K562 (cell line): Measurements from ENCODE around the gene CEP120. TPM values are rescaled to one million over a fixed set of nuclear protein-coding genes. Genes with fewer than 3 reads are reported as not detected.

Source experiments
- ATAC-seq: fragments of 200-7000 bp; cut with Tn5 transposase; 3 replicates; pipeline ENCODE4 v1.9.1; 2020; ENCODE audit warnings: moderate library complexity
- BruUV-seq: library from RNA; stranded (reverse); fragments of 400-500 nt; replicated peaks from 2 replicates; lab custom pipeline; 2021; lab: Mats Ljungman, UMichigan
- CTCF ChIA-PET: fragments of 300-600 bp; formaldehyde crosslinking; extraction: SDS; loops from one replicate; lab custom pipeline; 2021; ENCODE audit warnings: low intra/inter-chr PET ratio; lab: Yijun Ruan, JAX
- POLR2A ChIA-PET: fragments of 300-600, 350-650 bp; sonication (Branson Sonifier 250); formaldehyde crosslinking; extraction: SDS; loops from one replicate; lab custom pipeline; 2021; ENCODE audit warnings: antibody characterized with exemption, inconsistent platforms; lab: Yijun Ruan, JAX
- DNase-seq, 4 experiments: peaks; one replicate each; pipeline versions ENCODE4 v3.0.0 to v3.0.0-alpha.2; 2011 to 2018; ENCODE audit warnings: low spot score in 3 of 4, mixed read lengths in 3 of 4; ENCODE audit errors: extremely low read depth in 1 of 4
- FAIRE-seq: peaks from 2 replicates; lab custom pipeline; 2011; peaks lifted over from hg19 to GRCh38; lab: Jason Lieb, UNC
- H2AFZ ChIP-seq: 2 replicates; pipeline ENCODE4 v1.6.0; 2011; ENCODE audit warnings: low read depth, low read length, control low read depth, inconsistent platforms
- H3K27ac ChIP-seq: fragments of 200-600 bp; 3 replicates; pipeline ENCODE4 v1.8.0; 2011; ENCODE audit warnings: low read depth, mild to moderate bottlenecking, control low read depth, inconsistent platforms, low read length, moderate library complexity, mixed read lengths; ENCODE audit errors: extremely low read depth
- H3K27me3 ChIP-seq, 2 experiments: fragments of 300-600 bp in 1 of 2; 2 replicates in 1 of 2; 3 replicates in 1 of 2; pipeline versions ENCODE4 v1.6.0 to v1.8.0; 2011; ENCODE audit warnings: inconsistent platforms in 2 of 2, low read length in 2 of 2, mild to moderate bottlenecking in 1 of 2, mixed read lengths in 1 of 2, moderate library complexity in 1 of 2; ENCODE audit not compliant: control insufficient read depth in 2 of 2, insufficient read depth in 2 of 2
- H3K36me3 ChIP-seq: fragments of 300-600 bp; 3 replicates; pipeline ENCODE4 v1.8.0; 2011; ENCODE audit warnings: mild to moderate bottlenecking, low read length, inconsistent platforms; ENCODE audit not compliant: control insufficient read depth, insufficient read depth
- H3K4me1 ChIP-seq, 2 experiments: fragments of 200-600 bp in 1 of 2; replicated peaks in 1 of 2; 2 replicates in 1 of 2; 3 replicates in 1 of 2; pipeline versions ENCODE4 v1.5.1 to v1.8.0; 2011; ENCODE audit warnings: inconsistent platforms in 2 of 2, low read length in 2 of 2, mild to moderate bottlenecking in 1 of 2, mixed read lengths in 1 of 2, moderate library complexity in 1 of 2; ENCODE audit not compliant: control insufficient read depth in 2 of 2, insufficient read depth in 2 of 2
- H3K4me2 ChIP-seq: 2 replicates; pipeline ENCODE4 v1.6.1; 2011; ENCODE audit warnings: low read length, control low read depth, inconsistent platforms, mixed read lengths; ENCODE audit not compliant: insufficient read depth
- H3K4me3 ChIP-seq: fragments of 200-600 bp; sonication (generic), shearing (Covaris generic); 2 replicates; pipeline ENCODE4 v1.5.1; 2016; ENCODE audit warnings: control low read depth, inconsistent platforms
- H3K79me2 ChIP-seq: fragments of 200-600 bp; 3 replicates; pipeline ENCODE4 v1.8.0; 2011; ENCODE audit warnings: low read length, inconsistent platforms; ENCODE audit not compliant: control insufficient read depth, insufficient read depth
- H3K9ac ChIP-seq, 2 experiments: 2 replicates each; pipeline versions ENCODE4 v1.6.0 to v1.6.1; 2011; ENCODE audit warnings: low read depth in 2 of 2, low read length in 2 of 2, control low read depth in 1 of 2, inconsistent platforms in 1 of 2, mild to moderate bottlenecking in 1 of 2, mixed read lengths in 1 of 2; ENCODE audit not compliant: insufficient read depth in 1 of 2
- H3K9me1 ChIP-seq: one replicate; pipeline ENCODE4 v1.6.0; 2011; ENCODE audit warnings: inconsistent platforms, mild to moderate bottlenecking, low read length, moderate library complexity; ENCODE audit not compliant: control insufficient read depth, insufficient read depth
- H3K9me3 ChIP-seq: replicated peaks from 2 replicates; pipeline ENCODE4 v1.5.1; 2011; ENCODE audit warnings: low read depth, low read length, inconsistent platforms; ENCODE audit not compliant: control insufficient read depth, insufficient read depth
- H4K20me1 ChIP-seq: replicated peaks from 2 replicates; pipeline ENCODE4 v1.6.1; 2011; ENCODE audit warnings: low read length, inconsistent platforms, mixed read lengths; ENCODE audit not compliant: control insufficient read depth, insufficient read depth
- BRD4 ChIP-seq: fragments of 200-600 bp; sonication (generic); IDR thresholded peaks from 2 replicates; pipeline ENCODE4 v1.6.1; 2017; ENCODE audit warnings: inconsistent platforms
- SIX5 ChIP-seq, 2 experiments: IDR thresholded peaks; 2 replicates each; pipeline ENCODE4 v1.6.1; 2011; ENCODE audit warnings: low read length in 2 of 2, borderline replicate concordance in 1 of 2, low read depth in 1 of 2, mild to moderate bottlenecking in 1 of 2, moderate library complexity in 1 of 2; ENCODE audit not compliant: insufficient read depth in 1 of 2
- WGBS: fragments of 100-300 bp; shearing (Covaris generic); methylation state at CpG from one replicate; pipeline ENCODE4 v1.1.6; 2016; ENCODE audit warnings: low coverage, mixed read lengths; ENCODE audit not compliant: insufficient coverage; ENCODE audit errors: missing lambda C conversion rate; 5-methylcytosine and 5-hydroxymethylcytosine counted together
- in situ Hi-C: fragments of 300-500 bp; cut with MboI; formaldehyde crosslinking; loops from 4 replicates; pipeline ENCODE4 v1.15.0; 2018; ENCODE audit warnings: inconsistent platforms, mixed read lengths
- intact Hi-C: fragments of 100-400 bp; cut with micrococcal nuclease; formaldehyde crosslinking; loops from 2 replicates; pipeline ENCODE4 v1.14.2; 2022
- polyA plus RNA-seq, 8 experiments: library from polyadenylated mRNA; depleted of rRNA in 4 of 8; stranded (reverse) in 5 of 8; unstranded in 3 of 8; fragments of >200 nt; fragmentation: Nextera tagmentation in 2 of 8; fragmentation: Illumina TruSeq in 1 of 8; extraction: Ambion mirVana in 2 of 8; extraction: Trizol in 1 of 8; gene quantifications; 2 replicates each; pipeline versions ENCODE4 v1.2.1 to v1.2.3, GENCODE V29; 2011 to 2014; ENCODE audit warnings: inconsistent platforms in 1 of 8, missing spikeins in 1 of 8
- total RNA-seq, 7 experiments: library from RNA; depleted of rRNA in 6 of 7; stranded (reverse); fragments of >200 nt in 6 of 7; fragmentation: Illumina TruSeq in 2 of 7; extraction: Trizol in 2 of 7; gene quantifications; 2 replicates each; pipeline versions ENCODE4 v1.2.1 to v1.2.3, GENCODE V29; 2011 to 2021; ENCODE audit warnings: low replicate concordance in 1 of 7
- TF ChIP-seq, protein P1 (sequence below): sonication (generic); formaldehyde crosslinking; IDR thresholded peaks from 2 replicates; pipeline ENCODE4 v1.8.0; 2023; ENCODE audit warnings: mild to moderate bottlenecking, missing genetic modification reagents
- TF ChIP-seq, protein P2 (sequence below): fragments of 450-650 bp; IDR thresholded peaks from 2 replicates; pipeline ENCODE4 v1.6.1; 2016; ENCODE audit warnings: mild to moderate bottlenecking, moderate library complexity

CEP120 gene
- total and polyA plus RNA-seq, 9 of the 15 experiments (the other 6 are each of a cell fraction or from before 2014, with no cell fraction given), result 3.3 to 24.9 (median 14.4) TPM

DNA sequence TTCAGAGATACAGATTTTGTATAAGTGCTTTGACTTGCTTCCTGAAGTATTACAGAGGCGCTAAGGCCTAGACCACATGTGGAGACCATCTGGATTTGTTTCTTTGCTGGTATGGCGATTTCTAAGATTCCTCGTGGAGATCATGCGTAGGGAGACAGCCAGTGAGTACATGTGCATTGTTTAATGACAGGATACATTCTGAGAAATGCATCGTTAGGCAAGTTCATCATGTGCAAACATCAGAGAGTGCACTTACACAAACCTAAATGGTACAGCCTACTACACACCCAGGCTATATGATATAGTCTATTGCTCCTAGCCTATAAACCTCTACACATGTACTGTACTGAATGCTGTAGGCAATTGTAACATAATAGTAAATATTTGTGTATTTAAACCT is 16.5 kb upstream of the CEP120 start:
- FAIRE-seq, result no peak
- in situ Hi-C loops (no loop called here), intact Hi-C loops (no loop called here)
- Histone ChIP-seq H2AFZ (no peak overlapping the region; the same call in 1 of the 2 replicates), H3K27me3 (no peaks in the 10 kb centered on the region), H3K4me3 (no peak overlapping the region), H3K9ac (no peak overlapping the region), H3K27ac (no peak overlapping the region), H3K4me1 (no peaks in the 10 kb centered on the region), H4K20me1 (no peaks in the 10 kb centered on the region), H3K9me3 (no peaks in the 10 kb centered on the region), H3K79me2 (no peaks in the 10 kb centered on the region), H3K9me1 (no peaks in the 10 kb centered on the region), H3K4me2 (no peak overlapping the region), H3K36me3 (no peaks in the 10 kb centered on the region)
- WGBS, result 57% methylated on average over 5 of the region's 5 CpGs
- no peak for ATAC-seq
- TF ChIP-seq SIX5 (IDR thresholded peaks at IDR 0.05; ENCODE audit: borderline replicate concordance in 1 of 2, insufficient read depth in 1 of 2, low read depth in 1 of 2, low read length in 2 of 2) (no peak), BRD4 (no peak)
- TF ChIP-seq, protein P1, sequence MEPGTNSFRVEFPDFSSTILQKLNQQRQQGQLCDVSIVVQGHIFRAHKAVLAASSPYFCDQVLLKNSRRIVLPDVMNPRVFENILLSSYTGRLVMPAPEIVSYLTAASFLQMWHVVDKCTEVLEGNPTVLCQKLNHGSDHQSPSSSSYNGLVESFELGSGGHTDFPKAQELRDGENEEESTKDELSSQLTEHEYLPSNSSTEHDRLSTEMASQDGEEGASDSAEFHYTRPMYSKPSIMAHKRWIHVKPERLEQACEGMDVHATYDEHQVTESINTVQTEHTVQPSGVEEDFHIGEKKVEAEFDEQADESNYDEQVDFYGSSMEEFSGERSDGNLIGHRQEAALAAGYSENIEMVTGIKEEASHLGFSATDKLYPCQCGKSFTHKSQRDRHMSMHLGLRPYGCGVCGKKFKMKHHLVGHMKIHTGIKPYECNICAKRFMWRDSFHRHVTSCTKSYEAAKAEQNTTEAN (CRISPR knock-in tag), result no peak
- TF ChIP-seq, protein P2, sequence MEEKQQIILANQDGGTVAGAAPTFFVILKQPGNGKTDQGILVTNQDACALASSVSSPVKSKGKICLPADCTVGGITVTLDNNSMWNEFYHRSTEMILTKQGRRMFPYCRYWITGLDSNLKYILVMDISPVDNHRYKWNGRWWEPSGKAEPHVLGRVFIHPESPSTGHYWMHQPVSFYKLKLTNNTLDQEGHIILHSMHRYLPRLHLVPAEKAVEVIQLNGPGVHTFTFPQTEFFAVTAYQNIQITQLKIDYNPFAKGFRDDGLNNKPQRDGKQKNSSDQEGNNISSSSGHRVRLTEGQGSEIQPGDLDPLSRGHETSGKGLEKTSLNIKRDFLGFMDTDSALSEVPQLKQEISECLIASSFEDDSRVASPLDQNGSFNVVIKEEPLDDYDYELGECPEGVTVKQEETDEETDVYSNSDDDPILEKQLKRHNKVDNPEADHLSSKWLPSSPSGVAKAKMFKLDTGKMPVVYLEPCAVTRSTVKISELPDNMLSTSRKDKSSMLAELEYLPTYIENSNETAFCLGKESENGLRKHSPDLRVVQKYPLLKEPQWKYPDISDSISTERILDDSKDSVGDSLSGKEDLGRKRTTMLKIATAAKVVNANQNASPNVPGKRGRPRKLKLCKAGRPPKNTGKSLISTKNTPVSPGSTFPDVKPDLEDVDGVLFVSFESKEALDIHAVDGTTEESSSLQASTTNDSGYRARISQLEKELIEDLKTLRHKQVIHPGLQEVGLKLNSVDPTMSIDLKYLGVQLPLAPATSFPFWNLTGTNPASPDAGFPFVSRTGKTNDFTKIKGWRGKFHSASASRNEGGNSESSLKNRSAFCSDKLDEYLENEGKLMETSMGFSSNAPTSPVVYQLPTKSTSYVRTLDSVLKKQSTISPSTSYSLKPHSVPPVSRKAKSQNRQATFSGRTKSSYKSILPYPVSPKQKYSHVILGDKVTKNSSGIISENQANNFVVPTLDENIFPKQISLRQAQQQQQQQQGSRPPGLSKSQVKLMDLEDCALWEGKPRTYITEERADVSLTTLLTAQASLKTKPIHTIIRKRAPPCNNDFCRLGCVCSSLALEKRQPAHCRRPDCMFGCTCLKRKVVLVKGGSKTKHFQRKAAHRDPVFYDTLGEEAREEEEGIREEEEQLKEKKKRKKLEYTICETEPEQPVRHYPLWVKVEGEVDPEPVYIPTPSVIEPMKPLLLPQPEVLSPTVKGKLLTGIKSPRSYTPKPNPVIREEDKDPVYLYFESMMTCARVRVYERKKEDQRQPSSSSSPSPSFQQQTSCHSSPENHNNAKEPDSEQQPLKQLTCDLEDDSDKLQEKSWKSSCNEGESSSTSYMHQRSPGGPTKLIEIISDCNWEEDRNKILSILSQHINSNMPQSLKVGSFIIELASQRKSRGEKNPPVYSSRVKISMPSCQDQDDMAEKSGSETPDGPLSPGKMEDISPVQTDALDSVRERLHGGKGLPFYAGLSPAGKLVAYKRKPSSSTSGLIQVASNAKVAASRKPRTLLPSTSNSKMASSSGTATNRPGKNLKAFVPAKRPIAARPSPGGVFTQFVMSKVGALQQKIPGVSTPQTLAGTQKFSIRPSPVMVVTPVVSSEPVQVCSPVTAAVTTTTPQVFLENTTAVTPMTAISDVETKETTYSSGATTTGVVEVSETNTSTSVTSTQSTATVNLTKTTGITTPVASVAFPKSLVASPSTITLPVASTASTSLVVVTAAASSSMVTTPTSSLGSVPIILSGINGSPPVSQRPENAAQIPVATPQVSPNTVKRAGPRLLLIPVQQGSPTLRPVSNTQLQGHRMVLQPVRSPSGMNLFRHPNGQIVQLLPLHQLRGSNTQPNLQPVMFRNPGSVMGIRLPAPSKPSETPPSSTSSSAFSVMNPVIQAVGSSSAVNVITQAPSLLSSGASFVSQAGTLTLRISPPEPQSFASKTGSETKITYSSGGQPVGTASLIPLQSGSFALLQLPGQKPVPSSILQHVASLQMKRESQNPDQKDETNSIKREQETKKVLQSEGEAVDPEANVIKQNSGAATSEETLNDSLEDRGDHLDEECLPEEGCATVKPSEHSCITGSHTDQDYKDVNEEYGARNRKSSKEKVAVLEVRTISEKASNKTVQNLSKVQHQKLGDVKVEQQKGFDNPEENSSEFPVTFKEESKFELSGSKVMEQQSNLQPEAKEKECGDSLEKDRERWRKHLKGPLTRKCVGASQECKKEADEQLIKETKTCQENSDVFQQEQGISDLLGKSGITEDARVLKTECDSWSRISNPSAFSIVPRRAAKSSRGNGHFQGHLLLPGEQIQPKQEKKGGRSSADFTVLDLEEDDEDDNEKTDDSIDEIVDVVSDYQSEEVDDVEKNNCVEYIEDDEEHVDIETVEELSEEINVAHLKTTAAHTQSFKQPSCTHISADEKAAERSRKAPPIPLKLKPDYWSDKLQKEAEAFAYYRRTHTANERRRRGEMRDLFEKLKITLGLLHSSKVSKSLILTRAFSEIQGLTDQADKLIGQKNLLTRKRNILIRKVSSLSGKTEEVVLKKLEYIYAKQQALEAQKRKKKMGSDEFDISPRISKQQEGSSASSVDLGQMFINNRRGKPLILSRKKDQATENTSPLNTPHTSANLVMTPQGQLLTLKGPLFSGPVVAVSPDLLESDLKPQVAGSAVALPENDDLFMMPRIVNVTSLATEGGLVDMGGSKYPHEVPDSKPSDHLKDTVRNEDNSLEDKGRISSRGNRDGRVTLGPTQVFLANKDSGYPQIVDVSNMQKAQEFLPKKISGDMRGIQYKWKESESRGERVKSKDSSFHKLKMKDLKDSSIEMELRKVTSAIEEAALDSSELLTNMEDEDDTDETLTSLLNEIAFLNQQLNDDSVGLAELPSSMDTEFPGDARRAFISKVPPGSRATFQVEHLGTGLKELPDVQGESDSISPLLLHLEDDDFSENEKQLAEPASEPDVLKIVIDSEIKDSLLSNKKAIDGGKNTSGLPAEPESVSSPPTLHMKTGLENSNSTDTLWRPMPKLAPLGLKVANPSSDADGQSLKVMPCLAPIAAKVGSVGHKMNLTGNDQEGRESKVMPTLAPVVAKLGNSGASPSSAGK, result 0 out of 2 replicates have a peak, but pooled peaks have one; percentile 15
- no TSS peak for BruUV-seq
- DNase-seq, result no peak
- POLR2A ChIA-PET, result interaction anchor here (1.2 kb wide), 1 partner anchor 16 kb away, joined by 4 read pairs; the partner anchor contains the start of gene CEP120
- CTCF ChIA-PET, result no interaction called here
